ENCODE results near the gene SOHLH1.

GRCh38 chr9:135731454-135731853, 32.2 kb upstream of the SOHLH1 start:
- TF ChIP-seq EZH2 (IDR thresholded peaks at IDR 0.05; ENCODE audit: borderline replicate concordance, low read depth, low read length, poor library complexity, severe bottlenecking) = no peak
- no peak for TF ChIP-seq CTCF (conservative IDR thresholded peaks at IDR 0.05; ENCODE audit: low read depth, low read length)

Data from A673 (cell line).